ENCODE data around the gene RBM41. TPM values are rescaled to one million over a fixed set of nuclear protein-coding genes. Genes with fewer than 3 reads are reported as not detected.
"Not testable (repeated sequence)": the region's sequence is repeated elsewhere in the genome, so short reads cannot be mapped to it uniquely, and the experiment has no call there.

The RBM41 gene
- total RNA-seq, 2 donors from 2014 or later, result 25.3 to 26.1 TPM

- 13% methylated on average over 21 of the region's 32 CpGs; no CpG with 5 or more reads in 1 of the 2 experiments for WGBS, 2 experiments (ENCODE audit: insufficient coverage in 1 of 2, insufficient read length in 1 of 2)
- H3K36me3 Mint-ChIP-seq (ENCODE audit: low read depth); H3K27ac ChIP-seq (ENCODE audit: low read depth, low read length); DNase-seq; H3K27me3 Mint-ChIP-seq (ENCODE audit: insufficient read depth); H3K9me3 ChIP-seq (ENCODE audit: control insufficient read depth, low read length); H3K36me3 ChIP-seq (ENCODE audit: control insufficient read depth, insufficient read depth, low read length); H3K4me1 ChIP-seq (ENCODE audit: control insufficient read depth, insufficient read depth, low read length); H3K27me3 ChIP-seq (ENCODE audit: control insufficient read depth, insufficient read depth, low read length, poor library complexity, severe bottlenecking); H3K4me1 Mint-ChIP-seq; H3K9ac ChIP-seq (ENCODE audit: extremely low read depth, low read length, poor library complexity, severe bottlenecking): not testable (repeated sequence)
- Mint-ChIP-seq H3K27ac (peak overlapping the region; percentile 66), H3K9me3 (peaks cover 26% of the 10 kb centered on the region), H3K4me3 (peak overlapping the region; percentile 66)
- H3K4me3 ChIP-seq (ENCODE audit: low read length), result peak overlapping the region; percentile 56
Measured at GRCh38 chrX:107155621-107156430, 37.2 kb upstream of the RBM41 start.

- 92% methylated on average over 4 of the region's 6 CpGs; no CpG with 5 or more reads in 1 of the 2 experiments for WGBS, 2 experiments (ENCODE audit: insufficient coverage in 1 of 2, insufficient read length in 1 of 2)
- Histone ChIP-seq H3K9ac (ENCODE audit: extremely low read depth, low read length, poor library complexity, severe bottlenecking) (no peak overlapping the region), H3K27ac (ENCODE audit: low read depth, low read length) (no peak overlapping the region), H3K27me3 (ENCODE audit: control insufficient read depth, insufficient read depth, low read length, poor library complexity, severe bottlenecking) (no peaks in the 10 kb centered on the region), H3K4me1 (ENCODE audit: control insufficient read depth, insufficient read depth, low read length) (no peaks in the 10 kb centered on the region), H3K4me3 (ENCODE audit: low read length) (peak overlapping the region; percentile 56), H3K36me3 (ENCODE audit: control insufficient read depth, insufficient read depth, low read length) (no peaks in the 10 kb centered on the region), H3K9me3 (ENCODE audit: control insufficient read depth, low read length) (no peaks in the 10 kb centered on the region)
- Mint-ChIP-seq H3K27ac (no peak overlapping the region), H3K4me3 (peak overlapping the region; percentile 66), H3K27me3 (ENCODE audit: insufficient read depth) (no peaks in the 10 kb centered on the region), H3K36me3 (ENCODE audit: low read depth) (peaks cover 5% of the 10 kb centered on the region), H3K4me1 (no peaks in the 10 kb centered on the region), H3K9me3 (peaks cover 35% of the 10 kb centered on the region)
- TF ChIP-seq CTCF (conservative IDR thresholded peaks at IDR 0.05), result no peak
- DNase-seq, result peak; percentile 41
Measured at GRCh38 chrX:107154787-107155620, 36.4 kb upstream of the RBM41 start.

- no peaks in the 10 kb centered on the region for H3K36me3 ChIP-seq (ENCODE audit: control insufficient read depth, insufficient read depth, low read length)
- no peak overlapping the region for H3K4me3 ChIP-seq (ENCODE audit: low read length)
- no peak for DNase-seq
- H3K27ac ChIP-seq (ENCODE audit: low read depth, low read length), result no peak overlapping the region
- H3K4me1 Mint-ChIP-seq, result no peaks in the 10 kb centered on the region
- H3K36me3 Mint-ChIP-seq (ENCODE audit: low read depth), result peaks cover 5% of the 10 kb centered on the region
- TF ChIP-seq CTCF (conservative IDR thresholded peaks at IDR 0.05), result no peak
- no peaks in the 10 kb centered on the region for H3K4me1 ChIP-seq (ENCODE audit: control insufficient read depth, insufficient read depth, low read length)
- H3K27me3 ChIP-seq (ENCODE audit: control insufficient read depth, insufficient read depth, low read length, poor library complexity, severe bottlenecking), result no peaks in the 10 kb centered on the region
- no peaks in the 10 kb centered on the region for H3K27me3 Mint-ChIP-seq (ENCODE audit: insufficient read depth)
- H3K27ac Mint-ChIP-seq, result no peak overlapping the region
- H3K9ac ChIP-seq (ENCODE audit: extremely low read depth, low read length, poor library complexity, severe bottlenecking), result no peak overlapping the region
- 60 to 80% methylated on average over 1 to 5 of the region's 5 CpGs for WGBS, 2 experiments (ENCODE audit: insufficient coverage in 1 of 2, insufficient read length in 1 of 2)
- peaks cover 38% of the 10 kb centered on the region for H3K9me3 Mint-ChIP-seq
- H3K9me3 ChIP-seq (ENCODE audit: control insufficient read depth, low read length), result no peaks in the 10 kb centered on the region
- H3K4me3 Mint-ChIP-seq, result no peak overlapping the region
Measured at GRCh38 chrX:107153005-107153404, 34.4 kb upstream of the RBM41 start.
